DND-41 (cell line): ENCODE measurements around the gene LSP1.

ENCODE experiments used
- ATAC-seq: fragments of 200-7000 bp; cut with Tn5 transposase; 3 replicates; pipeline ENCODE4 v1.9.1; 2021; ENCODE audit warnings: low read depth; ENCODE audit not compliant: insufficient read depth
- DNase-seq: peaks from one replicate; pipeline ENCODE4 v3.0.0-alpha.2; 2020
- H2AFZ ChIP-seq: 2 replicates; pipeline ENCODE4 v1.6.0; 2012; ENCODE audit warnings: low read depth, low read length
- H3K27ac ChIP-seq: 2 replicates; pipeline ENCODE4 v1.5.1; 2012; ENCODE audit warnings: low read length, inconsistent platforms
- H3K27me3 ChIP-seq: fragments of 200-600 bp; sonication (generic); 2 replicates; pipeline ENCODE4 v1.6.0; 2012; ENCODE audit warnings: low read length, mild to moderate bottlenecking, inconsistent platforms; ENCODE audit not compliant: insufficient read depth, poor library complexity
- H3K36me3 ChIP-seq: 2 replicates; pipeline ENCODE4 v1.5.1; 2012; ENCODE audit warnings: low read length, inconsistent platforms; ENCODE audit not compliant: insufficient read depth
- H3K4me1 ChIP-seq: 2 replicates; pipeline ENCODE4 v1.5.1; 2012; ENCODE audit warnings: mild to moderate bottlenecking, low read length; ENCODE audit not compliant: insufficient read depth
- H3K4me2 ChIP-seq: 2 replicates; pipeline ENCODE4 v1.6.0; 2012; ENCODE audit warnings: mild to moderate bottlenecking, moderate library complexity, low read length, inconsistent platforms; ENCODE audit not compliant: insufficient read depth
- H3K4me3 ChIP-seq, 2 experiments: fragments of 200-600 bp in 1 of 2; shearing (Covaris generic) in 1 of 2; 2 replicates each; pipeline ENCODE4 v1.5.1; 2012 to 2016; ENCODE audit warnings: inconsistent platforms in 2 of 2, low read length in 2 of 2, mild to moderate bottlenecking in 2 of 2, low read depth in 1 of 2, moderate library complexity in 1 of 2
- H3K79me2 ChIP-seq: 2 replicates; pipeline ENCODE4 v1.6.0; 2012; ENCODE audit warnings: low read length, inconsistent platforms; ENCODE audit not compliant: insufficient read depth
- H3K9ac ChIP-seq: 2 replicates; pipeline ENCODE4 v1.6.0; 2012; ENCODE audit warnings: low read depth, mild to moderate bottlenecking, inconsistent platforms, low read length, moderate library complexity
- H3K9me3 ChIP-seq: 2 replicates; pipeline ENCODE4 v1.5.1; 2012; ENCODE audit warnings: low read length, moderate library complexity, mild to moderate bottlenecking, inconsistent platforms; ENCODE audit not compliant: insufficient read depth, severe bottlenecking
- H4K20me1 ChIP-seq: 2 replicates; pipeline ENCODE4 v1.6.0; 2012; ENCODE audit warnings: low read length; ENCODE audit not compliant: insufficient read depth
- EZH2 ChIP-seq: IDR thresholded peaks from 3 replicates; pipeline ENCODE4 v1.6.1; 2012; ENCODE audit warnings: borderline replicate concordance, low read depth, mild to moderate bottlenecking, moderate library complexity, low read length, inconsistent platforms; ENCODE audit not compliant: severe bottlenecking
- TF ChIP-seq, protein P1 (sequence below): IDR thresholded peaks from 2 replicates; pipeline ENCODE4 v1.5.1; 2012; ENCODE audit warnings: borderline replicate concordance, low read length, moderate library complexity, mild to moderate bottlenecking; ENCODE audit not compliant: poor library complexity, severe bottlenecking; ENCODE audit errors: extremely low read depth

Gene LSP1

DNA sequence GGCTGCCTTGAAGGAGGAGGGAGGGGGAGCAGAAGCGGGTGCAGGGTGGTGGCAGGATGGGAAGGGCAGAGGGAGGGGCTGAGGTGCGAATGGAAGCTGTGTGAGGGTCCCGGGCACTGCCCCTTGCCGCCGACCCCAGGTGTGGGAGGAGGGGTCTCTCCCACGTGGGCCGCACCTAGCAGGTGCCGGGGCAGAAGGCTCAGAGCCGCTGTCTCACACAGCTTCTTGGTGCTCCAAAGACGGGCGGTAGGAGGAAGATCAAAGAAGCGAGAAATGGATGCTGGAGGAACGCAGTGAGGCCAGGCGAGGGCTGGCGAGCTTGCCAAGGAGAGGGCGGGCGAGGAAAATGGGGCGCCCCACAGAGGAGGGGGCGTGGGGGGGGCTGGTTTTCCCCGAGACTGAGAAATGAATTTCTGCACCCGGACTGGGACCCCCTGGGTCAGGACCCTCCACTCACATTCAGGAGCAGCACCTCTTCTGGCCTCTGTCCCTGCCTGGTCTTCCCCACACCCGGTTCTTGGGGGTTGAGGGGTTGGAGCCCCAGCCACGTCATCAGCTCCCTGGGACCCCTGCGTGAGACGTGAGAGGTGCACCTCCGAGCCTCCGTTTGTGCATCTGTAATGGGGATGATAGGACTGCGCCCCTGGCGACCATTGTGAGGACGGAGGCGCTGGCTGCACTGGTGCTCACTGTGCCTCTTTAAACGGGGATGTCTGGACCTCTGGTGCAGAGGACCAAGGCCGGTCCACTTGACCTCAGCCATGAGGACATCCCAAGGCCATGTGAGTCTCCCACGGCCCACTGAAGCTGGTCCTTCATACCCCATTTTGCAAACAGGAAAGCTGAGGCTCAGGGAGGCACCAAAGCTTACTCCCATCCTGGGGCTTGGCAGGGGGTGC, 16.8 kb downstream of the LSP1 start:
- no peak for TF ChIP-seq EZH2
- TF ChIP-seq, protein P1, sequence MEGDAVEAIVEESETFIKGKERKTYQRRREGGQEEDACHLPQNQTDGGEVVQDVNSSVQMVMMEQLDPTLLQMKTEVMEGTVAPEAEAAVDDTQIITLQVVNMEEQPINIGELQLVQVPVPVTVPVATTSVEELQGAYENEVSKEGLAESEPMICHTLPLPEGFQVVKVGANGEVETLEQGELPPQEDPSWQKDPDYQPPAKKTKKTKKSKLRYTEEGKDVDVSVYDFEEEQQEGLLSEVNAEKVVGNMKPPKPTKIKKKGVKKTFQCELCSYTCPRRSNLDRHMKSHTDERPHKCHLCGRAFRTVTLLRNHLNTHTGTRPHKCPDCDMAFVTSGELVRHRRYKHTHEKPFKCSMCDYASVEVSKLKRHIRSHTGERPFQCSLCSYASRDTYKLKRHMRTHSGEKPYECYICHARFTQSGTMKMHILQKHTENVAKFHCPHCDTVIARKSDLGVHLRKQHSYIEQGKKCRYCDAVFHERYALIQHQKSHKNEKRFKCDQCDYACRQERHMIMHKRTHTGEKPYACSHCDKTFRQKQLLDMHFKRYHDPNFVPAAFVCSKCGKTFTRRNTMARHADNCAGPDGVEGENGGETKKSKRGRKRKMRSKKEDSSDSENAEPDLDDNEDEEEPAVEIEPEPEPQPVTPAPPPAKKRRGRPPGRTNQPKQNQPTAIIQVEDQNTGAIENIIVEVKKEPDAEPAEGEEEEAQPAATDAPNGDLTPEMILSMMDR, result no peak
- no peak overlapping the region for H2AFZ ChIP-seq
- no peaks in the 10 kb centered on the region; the same call in 1 of the 2 replicates for H4K20me1 ChIP-seq
- H3K79me2 ChIP-seq, result no peaks in the 10 kb centered on the region
- H3K27ac ChIP-seq, result no peak overlapping the region
- DNase-seq (no peak), ATAC-seq (no peak)
- H3K9ac ChIP-seq, result no peak overlapping the region
- no peaks in the 10 kb centered on the region for H3K9me3 ChIP-seq
- H3K4me2 ChIP-seq, result no peak overlapping the region
- no peaks in the 10 kb centered on the region for H3K4me1 ChIP-seq
- no peak overlapping the region for H3K4me3 ChIP-seq
- H3K36me3 ChIP-seq, result no peaks in the 10 kb centered on the region
- H3K27me3 ChIP-seq, result no peaks in the 10 kb centered on the region

DNA sequence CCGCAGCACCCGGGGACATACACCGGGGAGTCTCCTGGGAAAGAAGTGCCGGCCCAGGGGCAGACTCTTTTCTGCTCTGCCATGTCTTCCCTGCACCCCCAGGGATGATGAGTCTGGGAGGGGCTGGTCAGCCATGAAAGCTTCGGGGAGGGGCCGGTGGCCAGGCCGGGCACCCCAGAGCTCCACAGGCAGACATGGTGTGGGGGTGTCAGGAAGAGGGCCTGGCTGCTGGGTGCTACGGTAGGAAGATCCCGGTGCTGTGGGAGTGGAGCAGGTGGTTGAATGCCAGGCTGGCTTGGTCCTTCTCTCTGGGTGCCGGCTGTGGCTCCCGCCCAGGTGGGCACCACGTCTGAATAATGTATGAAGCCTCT, 17.4 kb downstream of the LSP1 start:
- ATAC-seq (no peak), DNase-seq (no peak)
- no peaks in the 10 kb centered on the region; the same call in 1 of the 2 replicates for H4K20me1 ChIP-seq
- H3K9ac ChIP-seq, result no peak overlapping the region
- no peaks in the 10 kb centered on the region for H3K79me2 ChIP-seq
- H2AFZ ChIP-seq, result no peak overlapping the region
- no peaks in the 10 kb centered on the region for H3K9me3 ChIP-seq
- TF ChIP-seq, protein P1, result no peak
- TF ChIP-seq EZH2, result no peak
- no peaks in the 10 kb centered on the region for H3K4me1 ChIP-seq
- no peaks in the 10 kb centered on the region for H3K36me3 ChIP-seq
- no peak overlapping the region for H3K4me2 ChIP-seq
- no peak overlapping the region for H3K27ac ChIP-seq
- no peaks in the 10 kb centered on the region for H3K27me3 ChIP-seq
- no peak overlapping the region for H3K4me3 ChIP-seq

DNA sequence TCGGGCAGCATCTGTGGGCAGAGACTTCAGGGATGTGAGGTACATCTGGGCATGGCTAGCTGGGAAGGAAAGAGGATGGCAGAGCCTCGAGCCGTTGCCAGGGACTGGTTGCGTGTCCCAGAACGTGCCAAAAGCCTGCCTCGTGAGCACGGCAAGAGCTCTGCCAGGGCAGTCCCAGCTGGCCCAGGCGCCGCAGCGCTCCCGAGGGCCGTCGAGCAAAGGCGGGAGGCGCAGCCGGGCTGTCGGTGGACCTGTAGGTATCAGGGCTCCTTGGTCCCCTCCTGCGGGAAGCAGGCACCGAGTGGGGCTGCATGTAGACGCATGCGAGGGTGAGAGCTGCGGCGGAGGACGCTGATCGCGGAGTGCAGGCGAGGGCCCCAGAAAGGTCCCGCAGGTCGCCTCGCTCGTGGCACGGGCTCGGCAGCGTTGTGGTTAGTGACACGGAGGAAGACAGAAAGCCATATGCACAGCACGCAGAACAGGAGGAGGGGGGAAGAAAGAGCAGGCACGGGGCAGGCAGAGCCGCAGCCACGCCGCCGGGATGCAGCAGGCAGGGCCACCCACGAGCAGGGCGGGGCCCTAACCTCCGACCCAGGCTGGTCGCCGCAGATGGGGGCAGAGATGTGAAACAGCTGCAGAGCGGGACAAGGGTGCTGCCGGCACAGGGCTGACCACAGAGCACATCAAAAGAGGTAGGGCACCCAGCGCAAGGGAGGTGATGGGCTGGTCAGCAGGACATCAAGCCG, 18.0 kb downstream of the LSP1 start:
- Histone ChIP-seq H4K20me1 (no peaks in the 10 kb centered on the region; the same call in 1 of the 2 replicates), H2AFZ (no peak overlapping the region), H3K4me3 (no peak overlapping the region), H3K79me2 (no peaks in the 10 kb centered on the region), H3K9ac (no peak overlapping the region), H3K27ac (no peak overlapping the region), H3K27me3 (no peaks in the 10 kb centered on the region), H3K4me2 (no peak overlapping the region), H3K9me3 (no peaks in the 10 kb centered on the region), H3K4me1 (no peaks in the 10 kb centered on the region), H3K36me3 (no peaks in the 10 kb centered on the region)
- ATAC-seq (no peak; the same call in 2 of the 3 replicates), DNase-seq (no peak)
- no peak for TF ChIP-seq EZH2
- TF ChIP-seq, protein P1, result no peak
